Osteocyte (in vitro differentiated cells): ENCODE data around the gene ANTXR2. TPM values are rescaled to one million over a fixed set of nuclear protein-coding genes. Genes with fewer than 3 reads are reported as not detected.

ENCODE experiments used
- DNase-seq: peaks from one replicate; pipeline ENCODE4 v3.0.0; 2021; ENCODE audit warnings: mixed read lengths; ENCODE audit not compliant: unreplicated experiment; ENCODE audit errors: extremely low spot score
- H3K27ac Mint-ChIP-seq: one replicate; pipeline ENCODE4 v1.8.0; 2021; ENCODE audit warnings: mild to moderate bottlenecking, mixed read lengths; ENCODE audit not compliant: unreplicated experiment
- H3K27me3 Mint-ChIP-seq: one replicate; pipeline ENCODE4 v1.8.0; 2021; ENCODE audit warnings: mixed read lengths; ENCODE audit not compliant: unreplicated experiment
- H3K36me3 Mint-ChIP-seq: one replicate; pipeline ENCODE4 v1.8.0; 2021; ENCODE audit warnings: mixed read lengths; ENCODE audit not compliant: unreplicated experiment
- H3K4me1 Mint-ChIP-seq: one replicate; pipeline ENCODE4 v1.8.0; 2021; ENCODE audit warnings: mixed read lengths; ENCODE audit not compliant: unreplicated experiment
- H3K4me3 Mint-ChIP-seq: one replicate; pipeline ENCODE4 v1.8.0; 2021; ENCODE audit warnings: mild to moderate bottlenecking, moderate library complexity, mixed read lengths; ENCODE audit not compliant: unreplicated experiment
- H3K9me3 Mint-ChIP-seq: one replicate; pipeline ENCODE4 v1.8.0; 2021; ENCODE audit warnings: mixed read lengths; ENCODE audit not compliant: unreplicated experiment
- total RNA-seq: library from RNA; stranded (reverse); gene quantifications from 2 replicates; pipeline ENCODE4 v1.2.1, GENCODE V29; 2021
- TF ChIP-seq, protein P1 (sequence below): fragments of 200-600 bp; sonication (generic); IDR thresholded peaks from 2 replicates; pipeline ENCODE4 v1.5.0; 2021; ENCODE audit warnings: antibody characterized with exemption, mild to moderate bottlenecking, moderate library complexity

ANTXR2 gene
- total RNA-seq, 1 donor from 2014 or later = 35.3 TPM

DNA sequence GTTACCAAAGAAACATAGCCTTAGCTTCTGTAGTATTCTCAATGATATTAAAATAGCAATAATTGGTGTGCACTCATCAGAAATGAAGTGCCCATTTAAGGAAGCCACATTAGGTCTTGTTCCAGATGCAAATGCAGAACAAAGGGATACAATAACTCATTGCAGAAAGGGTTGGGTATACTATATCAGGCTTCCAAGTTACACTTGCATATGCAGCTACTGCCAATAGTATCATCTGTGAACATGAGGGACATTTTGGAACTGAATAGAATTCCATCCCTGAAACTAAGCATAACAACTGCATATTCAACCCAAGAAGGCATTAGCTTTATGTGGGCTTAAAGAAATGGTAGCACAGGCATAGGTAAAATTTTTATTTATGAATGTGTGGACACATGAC lies 167.8 kb downstream of the ANTXR2 start:
- no peak overlapping the region for H3K27ac Mint-ChIP-seq

DNA sequence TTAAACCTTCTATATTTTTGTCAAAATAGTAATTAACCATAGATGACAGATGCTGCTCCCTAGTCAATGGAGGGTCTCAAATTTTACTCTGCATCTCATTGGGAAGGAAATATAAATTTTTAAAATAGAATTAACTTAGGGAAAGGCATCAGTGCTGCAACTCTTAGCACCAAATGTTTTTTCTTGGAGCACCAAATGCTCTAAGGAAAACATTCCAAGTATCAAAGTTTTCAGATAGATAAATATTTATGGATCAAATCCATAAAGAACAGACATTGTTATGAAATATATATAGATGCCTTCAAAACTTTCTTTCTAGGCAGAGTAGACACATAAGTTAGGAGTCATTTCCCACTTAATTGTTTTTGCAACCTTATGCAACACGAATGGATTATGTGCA lies 168.7 kb downstream of the ANTXR2 start:
- Mint-ChIP-seq H3K9me3 (peaks cover 4% of the 10 kb centered on the region), H3K27ac (no peak overlapping the region), H3K36me3 (peaks cover 18% of the 10 kb centered on the region), H3K4me3 (no peak overlapping the region), H3K27me3 (no peaks in the 10 kb centered on the region), H3K4me1 (no peaks in the 10 kb centered on the region)
- DNase-seq = no peak
- TF ChIP-seq, protein P1, sequence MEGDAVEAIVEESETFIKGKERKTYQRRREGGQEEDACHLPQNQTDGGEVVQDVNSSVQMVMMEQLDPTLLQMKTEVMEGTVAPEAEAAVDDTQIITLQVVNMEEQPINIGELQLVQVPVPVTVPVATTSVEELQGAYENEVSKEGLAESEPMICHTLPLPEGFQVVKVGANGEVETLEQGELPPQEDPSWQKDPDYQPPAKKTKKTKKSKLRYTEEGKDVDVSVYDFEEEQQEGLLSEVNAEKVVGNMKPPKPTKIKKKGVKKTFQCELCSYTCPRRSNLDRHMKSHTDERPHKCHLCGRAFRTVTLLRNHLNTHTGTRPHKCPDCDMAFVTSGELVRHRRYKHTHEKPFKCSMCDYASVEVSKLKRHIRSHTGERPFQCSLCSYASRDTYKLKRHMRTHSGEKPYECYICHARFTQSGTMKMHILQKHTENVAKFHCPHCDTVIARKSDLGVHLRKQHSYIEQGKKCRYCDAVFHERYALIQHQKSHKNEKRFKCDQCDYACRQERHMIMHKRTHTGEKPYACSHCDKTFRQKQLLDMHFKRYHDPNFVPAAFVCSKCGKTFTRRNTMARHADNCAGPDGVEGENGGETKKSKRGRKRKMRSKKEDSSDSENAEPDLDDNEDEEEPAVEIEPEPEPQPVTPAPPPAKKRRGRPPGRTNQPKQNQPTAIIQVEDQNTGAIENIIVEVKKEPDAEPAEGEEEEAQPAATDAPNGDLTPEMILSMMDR = no peak

More for the DNA sequence above, 167.8 kb downstream of the ANTXR2 start:
- Mint-ChIP-seq H3K4me3 (no peak overlapping the region), H3K27me3 (no peaks in the 10 kb centered on the region), H3K4me1 (no peaks in the 10 kb centered on the region), H3K36me3 (peaks cover 18% of the 10 kb centered on the region), H3K9me3 (peaks cover 4% of the 10 kb centered on the region)
- TF ChIP-seq, protein P1 = no peak
- no peak for DNase-seq

DNA sequence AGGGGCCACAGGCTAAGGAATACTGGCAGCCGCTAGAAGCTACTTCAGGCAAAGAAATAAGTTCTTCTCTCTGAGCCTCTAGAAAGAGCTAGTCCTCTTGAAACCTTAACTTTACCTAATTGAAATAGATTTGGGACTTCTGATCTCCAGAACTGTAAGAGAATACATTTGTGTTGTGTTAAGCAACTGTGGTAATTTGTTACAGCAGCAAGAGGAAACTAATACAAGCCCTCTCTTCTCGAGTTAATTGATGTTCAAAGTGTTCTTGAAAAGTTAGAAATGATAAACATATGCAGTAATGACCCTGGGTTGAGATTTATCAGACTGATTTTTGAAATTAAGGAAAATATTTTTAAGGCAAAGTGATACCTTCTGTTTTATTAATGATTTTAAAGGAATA lies 172.8 kb downstream of the ANTXR2 start:
- TF ChIP-seq, protein P1 = no peak
- no peak for DNase-seq
- Mint-ChIP-seq H3K27ac (no peak overlapping the region), H3K27me3 (peaks cover 21% of the 10 kb centered on the region), H3K4me1 (no peaks in the 10 kb centered on the region), H3K9me3 (no peaks in the 10 kb centered on the region), H3K36me3 (no peaks in the 10 kb centered on the region), H3K4me3 (no peak overlapping the region)

DNA sequence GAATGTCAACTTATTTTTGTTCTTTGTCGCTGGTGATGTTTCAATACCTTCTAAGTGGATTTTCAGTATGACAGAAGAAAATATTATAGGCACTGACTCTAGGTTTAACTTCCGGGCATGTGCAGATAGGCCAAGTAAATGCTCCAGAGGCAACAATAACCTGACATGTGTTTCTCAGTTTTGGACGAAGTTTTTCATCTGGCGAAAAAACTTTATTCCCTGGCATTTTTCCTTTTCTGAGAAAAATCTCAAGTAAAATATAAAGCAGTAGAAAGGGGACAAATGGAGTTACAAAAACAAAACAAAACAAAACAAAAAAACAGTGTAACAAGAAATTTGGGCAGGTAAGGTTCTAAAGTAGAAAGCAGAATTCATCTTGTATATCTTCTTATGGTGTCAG lies 173.5 kb downstream of the ANTXR2 start:
- no peaks in the 10 kb centered on the region for H3K9me3 Mint-ChIP-seq
- H3K4me1 Mint-ChIP-seq = no peaks in the 10 kb centered on the region
- TF ChIP-seq, protein P1 = no peak
- H3K4me3 Mint-ChIP-seq = no peak overlapping the region
- H3K27ac Mint-ChIP-seq = no peak overlapping the region
- DNase-seq = no peak
- peaks cover 28% of the 10 kb centered on the region for H3K27me3 Mint-ChIP-seq
- H3K36me3 Mint-ChIP-seq = no peaks in the 10 kb centered on the region

DNA sequence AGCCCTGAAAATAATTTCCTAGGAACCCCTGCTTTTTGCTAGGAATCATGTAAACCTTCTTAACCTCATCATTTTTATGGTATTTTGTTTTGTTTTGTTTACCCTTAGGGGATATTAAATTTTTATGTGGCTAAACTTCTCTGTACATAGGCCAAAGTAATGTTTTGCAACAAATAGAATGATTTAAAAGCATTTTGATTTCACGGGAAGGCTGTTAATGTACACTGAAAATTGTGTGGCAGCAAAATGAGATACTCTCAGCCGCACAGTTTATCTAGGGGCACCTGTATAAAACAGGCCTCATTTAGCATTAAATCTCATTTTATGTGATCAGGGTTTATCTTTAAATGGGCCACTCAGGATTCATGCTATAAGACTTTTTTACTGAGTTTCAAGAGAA lies 175.0 kb downstream of the ANTXR2 start:
- H3K4me1 Mint-ChIP-seq = no peaks in the 10 kb centered on the region
- DNase-seq = no peak
- H3K27ac Mint-ChIP-seq = no peak overlapping the region
- no peaks in the 10 kb centered on the region for H3K9me3 Mint-ChIP-seq
- TF ChIP-seq, protein P1 = no peak
- H3K4me3 Mint-ChIP-seq = no peak overlapping the region
- no peaks in the 10 kb centered on the region for H3K36me3 Mint-ChIP-seq
- H3K27me3 Mint-ChIP-seq = peaks cover 38% of the 10 kb centered on the region
